Activated CD4-positive, alpha-beta T cell treated with anti-CD3 and anti-CD28 coated beads for 36 hours (primary cell): ENCODE measurements around the gene RAN. TPM values are rescaled to one million over a fixed set of nuclear protein-coding genes. Genes with fewer than 3 reads are reported as not detected.
"Not testable (repeated sequence)": the region's sequence is repeated elsewhere in the genome, so short reads cannot be mapped to it uniquely, and the experiment has no call there.

Experiments used
- ATAC-seq: fragments of 200-7000 bp; cut with Tn5 transposase; one replicate; pipeline ENCODE4 v1.10.0; 2021; ENCODE audit warnings: mild to moderate bottlenecking, moderate library complexity
- CTCF ChIA-PET: fragments of 350-600 bp; sonication (Branson Sonifier 250); formaldehyde crosslinking; loops from one replicate; lab custom pipeline; 2021; ENCODE audit warnings: antibody characterized with exemption; lab: Charles Lee
- POLR2A ChIA-PET: fragments of 350-600 bp; sonication (Branson Sonifier 250); formaldehyde crosslinking; loops from one replicate; lab custom pipeline; 2021; ENCODE audit warnings: antibody characterized with exemption, inconsistent platforms; lab: Charles Lee
- DNase-seq: peaks from one replicate; pipeline ENCODE4 v3.0.0-alpha.2; 2020
- H3K27ac Mint-ChIP-seq: one replicate; pipeline ENCODE4 v1.8.0; 2021; ENCODE audit warnings: mixed read lengths
- H3K27me3 Mint-ChIP-seq: one replicate; pipeline ENCODE4 v1.8.0; 2021; ENCODE audit warnings: mixed read lengths
- H3K36me3 Mint-ChIP-seq: one replicate; pipeline ENCODE4 v1.8.0; 2021; ENCODE audit warnings: low read depth, mixed read lengths
- H3K4me1 Mint-ChIP-seq: one replicate; pipeline ENCODE4 v1.8.0; 2021; ENCODE audit warnings: mixed read lengths
- H3K4me3 Mint-ChIP-seq: one replicate; pipeline ENCODE4 v1.8.0; 2021; ENCODE audit warnings: mild to moderate bottlenecking, moderate library complexity, mixed read lengths
- H3K9me3 Mint-ChIP-seq: one replicate; pipeline ENCODE4 v1.8.0; 2021; ENCODE audit warnings: low read depth, mixed read lengths
- intact Hi-C, 2 experiments: fragments of 100-400 bp; cut with DNase I in 1 of 2; cut with micrococcal nuclease in 1 of 2; formaldehyde crosslinking; loops; one replicate each; pipeline versions ENCODE4 v1.14.2 to v1.15.1; 2022 to 2024; cut with DNase I, micrococcal nuclease
- total RNA-seq, 2 experiments: library from RNA; stranded (reverse); gene quantifications; one replicate each; pipeline ENCODE4 v1.2.3, GENCODE V29; 2021

RAN gene
- total RNA-seq, 2 experiments from 2014 or later = 1,919 to 2,242 TPM

- POLR2A ChIA-PET = no interaction called here
- no peak overlapping the region for H3K27ac Mint-ChIP-seq
Observed at GRCh38 chr12:130850418-130851021, 21.3 kb upstream of the RAN start.

GRCh38 chr12:130856088-130856487, 15.8 kb upstream of the RAN start:
- ChIA-PET POLR2A (no interaction called here), CTCF (interaction anchor here (0.6 kb wide), 1 partner anchor 14 kb away, joined by 4 read pairs; no protein-coding TSS in a partner anchor)
- Mint-ChIP-seq H3K9me3 (peaks cover 9% of the 10 kb centered on the region), H3K4me3 (no peak overlapping the region), H3K27ac (no peak overlapping the region), H3K36me3 (peaks cover 8% of the 10 kb centered on the region), H3K27me3 (peaks cover 6% of the 10 kb centered on the region), H3K4me1 (peaks cover 3% of the 10 kb centered on the region)
- intact Hi-C loops = no loop called here
- DNase-seq (no peak), ATAC-seq (no peak)

More at GRCh38 chr12:130850418-130851021, 21.3 kb upstream of the RAN start:
- DNase-seq (no peak), ATAC-seq (no peak)
- no peak overlapping the region for H3K4me3 Mint-ChIP-seq
- no peaks in the 10 kb centered on the region for H3K36me3 Mint-ChIP-seq
- H3K27me3 Mint-ChIP-seq = peaks cover 3% of the 10 kb centered on the region
- no peaks in the 10 kb centered on the region for H3K9me3 Mint-ChIP-seq
- no peaks in the 10 kb centered on the region for H3K4me1 Mint-ChIP-seq
- intact Hi-C loops = no loop called here
- CTCF ChIA-PET = interaction anchor here (1.7 kb wide), 1 partner anchor 16 kb away, joined by 4 read pairs; no protein-coding TSS in a partner anchor

GRCh38 chr12:130858084-130858483, 13.8 kb upstream of the RAN start:
- Mint-ChIP-seq H3K4me1 (peaks cover 3% of the 10 kb centered on the region), H3K4me3 (no peak overlapping the region), H3K36me3 (peaks cover 8% of the 10 kb centered on the region), H3K27me3 (peaks cover 6% of the 10 kb centered on the region), H3K9me3 (peaks cover 9% of the 10 kb centered on the region), H3K27ac (no peak overlapping the region)
- no peak for DNase-seq
- ChIA-PET POLR2A (interaction anchor here (0.6 kb wide), 1 partner anchor 19 kb away, joined by 5 read pairs; no protein-coding TSS in a partner anchor), CTCF (interaction anchor here (0.8 kb wide), 1 partner anchor 32 kb away, joined by 3 read pairs; no protein-coding TSS in a partner anchor)
- intact Hi-C loops = no loop called here
- ATAC-seq = no peak

GRCh38 chr12:130859161-130859560, 12.7 kb upstream of the RAN start:
- CTCF ChIA-PET = interaction anchor here (0.9 kb wide), 1 partner anchor 12 kb away, joined by 3 read pairs; no protein-coding TSS in a partner anchor
- H3K4me1 Mint-ChIP-seq = peaks cover 3% of the 10 kb centered on the region
- POLR2A ChIA-PET = no interaction called here
- intact Hi-C loops = no loop called here
- ATAC-seq = peak; percentile 26
- peaks cover 8% of the 10 kb centered on the region for H3K36me3 Mint-ChIP-seq
- H3K4me3 Mint-ChIP-seq = no peak overlapping the region
- no peak overlapping the region for H3K27ac Mint-ChIP-seq
- peaks cover 4% of the 10 kb centered on the region for H3K27me3 Mint-ChIP-seq
- H3K9me3 Mint-ChIP-seq = peaks cover 9% of the 10 kb centered on the region
- DNase-seq = no peak

- H3K27me3 Mint-ChIP-seq = peaks cover 3% of the 10 kb centered on the region
- CTCF ChIA-PET = no interaction called here
- ATAC-seq (no peak), DNase-seq (no peak)
- peaks cover 3% of the 10 kb centered on the region for H3K4me1 Mint-ChIP-seq
- no peak overlapping the region for H3K4me3 Mint-ChIP-seq
- intact Hi-C loops = no loop called here
- peaks cover 8% of the 10 kb centered on the region for H3K36me3 Mint-ChIP-seq
- no peak overlapping the region for H3K27ac Mint-ChIP-seq
- peaks cover 9% of the 10 kb centered on the region for H3K9me3 Mint-ChIP-seq
- POLR2A ChIA-PET = no interaction called here
Observed at GRCh38 chr12:130860311-130860710, 11.6 kb upstream of the RAN start.

- intact Hi-C loops = no loop called here
- DNase-seq (no peak), ATAC-seq (no peak)
- H3K27ac Mint-ChIP-seq = no peak overlapping the region
- H3K27me3 Mint-ChIP-seq = no peaks in the 10 kb centered on the region
- H3K4me1 Mint-ChIP-seq = no peaks in the 10 kb centered on the region
- peaks cover 5% of the 10 kb centered on the region for H3K9me3 Mint-ChIP-seq
- ChIA-PET POLR2A (no interaction called here), CTCF (no interaction called here)
- H3K36me3 Mint-ChIP-seq = peaks cover 6% of the 10 kb centered on the region
- no peak overlapping the region for H3K4me3 Mint-ChIP-seq
Observed at GRCh38 chr12:130862161-130862560, 9.7 kb upstream of the RAN start.

GRCh38 chr12:130862771-130863170, 9.1 kb upstream of the RAN start:
- ATAC-seq, intact Hi-C loops, DNase-seq, H3K36me3 Mint-ChIP-seq, POLR2A ChIA-PET, H3K4me3 Mint-ChIP-seq, CTCF ChIA-PET, H3K27me3 Mint-ChIP-seq, H3K9me3 Mint-ChIP-seq, H3K27ac Mint-ChIP-seq, H3K4me1 Mint-ChIP-seq: not testable (repeated sequence)

GRCh38 chr12:130863298-130863697, 8.6 kb upstream of the RAN start:
- ATAC-seq (no peak), DNase-seq (no peak)
- CTCF ChIA-PET = no interaction called here
- no peaks in the 10 kb centered on the region for H3K9me3 Mint-ChIP-seq
- no peaks in the 10 kb centered on the region for H3K27me3 Mint-ChIP-seq
- no peak overlapping the region for H3K27ac Mint-ChIP-seq
- POLR2A ChIA-PET = no interaction called here
- H3K4me3 Mint-ChIP-seq = no peak overlapping the region
- intact Hi-C loops = no loop called here
- peaks cover 9% of the 10 kb centered on the region for H3K4me1 Mint-ChIP-seq
- H3K36me3 Mint-ChIP-seq = peaks cover 2% of the 10 kb centered on the region

- H3K36me3 Mint-ChIP-seq = peaks cover 12% of the 10 kb centered on the region
- H3K4me3 Mint-ChIP-seq = no peak overlapping the region
- peaks cover 31% of the 10 kb centered on the region for H3K4me1 Mint-ChIP-seq
- no peaks in the 10 kb centered on the region for H3K27me3 Mint-ChIP-seq
- no peak for ATAC-seq
- no peaks in the 10 kb centered on the region for H3K9me3 Mint-ChIP-seq
- intact Hi-C loops = no loop called here
- ChIA-PET POLR2A (no interaction called here), CTCF (no interaction called here)
- no peak for DNase-seq
- peak overlapping the region; percentile 27 for H3K27ac Mint-ChIP-seq
Observed at GRCh38 chr12:130868412-130868811, 3.5 kb upstream of the RAN start.

- H3K9me3 Mint-ChIP-seq = no peaks in the 10 kb centered on the region
- peak; percentile 68 for ATAC-seq
Observed at GRCh38 chr12:130870442-130871285, 1.2 kb upstream of the RAN start.

More at GRCh38 chr12:130870442-130871285, 1.2 kb upstream of the RAN start:
- ChIA-PET POLR2A (interaction anchor here (1.4 kb wide), 1 partner anchor 11 kb away, joined by 3 read pairs; no protein-coding TSS in a partner anchor), CTCF (interaction anchor here (0.6 to 1.8 kb wide), 12 partner anchors 11 to 1078 kb away, joined by 3 to 9 read pairs (median 4); partner anchors contain the start of gene STX2)
- peak overlapping the region; percentile 97 for H3K27ac Mint-ChIP-seq
- H3K27me3 Mint-ChIP-seq = no peaks in the 10 kb centered on the region
- peaks cover 49% of the 10 kb centered on the region for H3K4me1 Mint-ChIP-seq
- H3K36me3 Mint-ChIP-seq = peaks cover 34% of the 10 kb centered on the region
- intact Hi-C loops = loop anchor here (1.0 to 10.0 kb wide), 13 partner anchors 31 to 1617 kb away; partner anchors contain the start of genes STX2 (in 2 of the 2), DDX51 (in 1 of the 2), EP400 (in 1 of the 2) and NOC4L (in 1 of the 2)
- DNase-seq = peak; percentile 86
- H3K4me3 Mint-ChIP-seq = peak overlapping the region; percentile 85
